Astrocyte of the cerebellum (primary cell): ENCODE measurements around the gene UTY.

Source experiments
- DNase-seq: peaks from one replicate; pipeline ENCODE4 v3.0.0-alpha.2; 2011; ENCODE audit warnings: low read depth
- H3K4me3 ChIP-seq: 2 replicates; pipeline ENCODE4 v1.5.1; 2011; ENCODE audit warnings: mild to moderate bottlenecking, low read depth, low read length, moderate library complexity
- in situ Hi-C: cut with HindIII; loops from 2 replicates; pipeline ENCODE4 v1.10.0; 2017; ENCODE audit warnings: low sequenced_read_pairs
- TF ChIP-seq, protein P1 (sequence below): IDR thresholded peaks from 2 replicates; pipeline ENCODE4 v1.5.1; 2012; ENCODE audit warnings: low read length, low read depth, moderate library complexity, mild to moderate bottlenecking; ENCODE audit errors: missing control alignments

The UTY gene

GRCh38 chrY:13337934-13338333, 141.9 kb downstream of the UTY start:
- DNase-seq, result no peak
- in situ Hi-C loops, result no loop called here
- TF ChIP-seq, protein P1, sequence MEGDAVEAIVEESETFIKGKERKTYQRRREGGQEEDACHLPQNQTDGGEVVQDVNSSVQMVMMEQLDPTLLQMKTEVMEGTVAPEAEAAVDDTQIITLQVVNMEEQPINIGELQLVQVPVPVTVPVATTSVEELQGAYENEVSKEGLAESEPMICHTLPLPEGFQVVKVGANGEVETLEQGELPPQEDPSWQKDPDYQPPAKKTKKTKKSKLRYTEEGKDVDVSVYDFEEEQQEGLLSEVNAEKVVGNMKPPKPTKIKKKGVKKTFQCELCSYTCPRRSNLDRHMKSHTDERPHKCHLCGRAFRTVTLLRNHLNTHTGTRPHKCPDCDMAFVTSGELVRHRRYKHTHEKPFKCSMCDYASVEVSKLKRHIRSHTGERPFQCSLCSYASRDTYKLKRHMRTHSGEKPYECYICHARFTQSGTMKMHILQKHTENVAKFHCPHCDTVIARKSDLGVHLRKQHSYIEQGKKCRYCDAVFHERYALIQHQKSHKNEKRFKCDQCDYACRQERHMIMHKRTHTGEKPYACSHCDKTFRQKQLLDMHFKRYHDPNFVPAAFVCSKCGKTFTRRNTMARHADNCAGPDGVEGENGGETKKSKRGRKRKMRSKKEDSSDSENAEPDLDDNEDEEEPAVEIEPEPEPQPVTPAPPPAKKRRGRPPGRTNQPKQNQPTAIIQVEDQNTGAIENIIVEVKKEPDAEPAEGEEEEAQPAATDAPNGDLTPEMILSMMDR, result no peak
- H3K4me3 ChIP-seq, result no peak overlapping the region

DNA sequence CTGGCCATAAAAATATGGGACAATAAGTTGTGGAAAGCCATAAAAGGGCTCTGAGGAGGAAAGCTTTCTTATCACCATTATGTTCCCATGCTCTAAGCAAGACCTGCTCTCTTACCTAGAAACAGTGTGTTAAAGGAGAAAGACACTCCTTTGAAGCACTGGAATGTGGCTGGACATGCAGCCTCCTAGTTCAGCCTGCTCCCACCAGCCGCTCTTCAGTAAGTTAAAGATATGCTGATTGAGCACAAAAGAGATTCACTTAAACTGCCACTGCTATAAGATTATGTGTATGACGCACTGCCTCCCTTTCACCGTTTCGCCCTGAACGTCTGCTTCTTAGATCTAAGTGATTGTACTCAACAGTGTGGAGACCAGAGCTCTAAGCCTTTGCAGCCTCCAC, 146.0 kb downstream of the UTY start:
- DNase-seq, result no peak
- in situ Hi-C loops, result no loop called here
- TF ChIP-seq, protein P1, result no peak
- no peak overlapping the region for H3K4me3 ChIP-seq

- no peak overlapping the region for H3K4me3 ChIP-seq
- TF ChIP-seq, protein P1, result no peak
- no peak for DNase-seq
- in situ Hi-C loops, result no loop called here
Measured at GRCh38 chrY:13330651-13331050, 149.2 kb downstream of the UTY start.

DNA sequence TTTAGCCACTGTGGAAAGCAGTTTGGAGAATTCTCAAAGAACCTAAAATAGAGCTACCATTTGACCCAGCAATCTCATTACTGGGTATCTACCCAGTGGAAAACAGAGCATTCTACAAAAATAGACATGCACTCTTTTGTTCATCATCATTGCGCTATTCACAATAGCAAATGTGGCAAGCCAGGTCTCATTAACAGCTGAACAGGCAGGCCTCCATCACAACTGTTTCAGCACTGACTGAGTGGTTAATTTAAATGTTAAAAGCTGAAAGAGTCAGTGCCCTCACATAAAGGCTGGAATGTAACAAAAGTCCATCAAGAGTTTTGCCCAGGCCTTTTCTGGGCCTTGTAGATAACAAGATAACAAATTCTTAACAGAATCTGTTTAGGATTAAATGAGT, 166.9 kb downstream of the UTY start:
- TF ChIP-seq, protein P1, result no peak
- DNase-seq, result no peak
- no peak overlapping the region for H3K4me3 ChIP-seq
- in situ Hi-C loops, result no loop called here

DNA sequence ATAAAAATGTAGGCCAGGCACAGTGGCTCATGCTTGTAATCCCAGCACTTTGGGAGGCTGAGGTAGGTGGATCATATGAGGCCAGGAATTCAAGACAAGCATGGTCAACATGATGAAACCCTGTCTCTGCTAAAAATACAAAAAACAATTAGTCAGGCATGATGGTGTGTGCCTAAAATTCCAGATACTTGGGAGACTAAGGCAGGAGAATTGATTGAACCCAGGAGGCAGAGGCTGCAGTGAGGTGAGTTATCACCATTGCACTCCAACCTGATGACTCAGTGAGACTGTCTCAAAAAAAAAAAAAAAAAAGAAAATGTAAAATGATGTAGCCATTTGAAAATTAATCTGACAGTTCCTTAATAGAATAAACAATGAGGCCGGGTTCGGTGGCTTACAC, 171.9 kb downstream of the UTY start:
- in situ Hi-C loops, result no loop called here

DNA sequence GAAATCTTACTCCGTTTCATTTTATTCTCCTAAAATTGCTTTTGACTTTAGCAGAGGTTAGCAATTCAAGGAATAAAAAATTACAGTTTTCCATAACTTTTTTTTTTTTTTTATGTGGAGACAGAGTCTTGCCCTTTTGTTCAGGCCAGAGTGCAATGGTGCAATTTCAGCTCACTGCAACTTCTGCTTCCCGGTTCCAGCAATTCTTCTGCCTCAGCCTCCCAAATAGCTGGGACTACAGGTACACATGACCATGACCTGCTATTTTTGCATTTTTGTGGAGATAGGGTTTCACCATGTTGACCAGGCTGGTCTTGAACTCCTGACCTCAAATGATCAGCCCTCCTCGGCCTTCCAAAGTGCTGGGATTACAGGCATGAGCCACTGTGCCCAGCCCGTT, 179.0 kb downstream of the UTY start:
- no peak overlapping the region for H3K4me3 ChIP-seq
- no peak for DNase-seq
- in situ Hi-C loops, result no loop called here
- TF ChIP-seq, protein P1, result no peak

More for the DNA sequence above, 171.9 kb downstream of the UTY start:
- TF ChIP-seq, protein P1, result no peak
- H3K4me3 ChIP-seq, result no peak overlapping the region
- no peak for DNase-seq

DNA sequence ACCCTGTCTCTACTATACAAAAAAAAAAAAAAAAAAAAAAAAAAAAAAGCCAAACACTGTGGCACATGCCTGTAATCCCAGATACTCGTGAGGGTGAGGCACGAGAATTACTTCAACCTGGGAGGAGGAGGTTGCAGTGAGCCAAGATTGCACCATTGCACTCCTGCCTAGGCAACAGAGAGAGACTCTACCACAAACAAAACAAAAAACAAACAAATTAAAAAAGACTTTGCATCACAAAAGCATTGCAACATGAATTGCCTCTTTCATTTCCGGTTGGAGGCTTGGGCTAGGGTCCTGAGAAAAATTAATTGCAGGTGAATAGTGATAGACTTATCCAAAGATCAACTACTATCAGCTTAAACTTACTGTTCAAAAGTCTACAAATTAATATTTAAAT, 180.4 kb downstream of the UTY start:
- no peak overlapping the region for H3K4me3 ChIP-seq
- TF ChIP-seq, protein P1, result no peak
- in situ Hi-C loops, result no loop called here
- DNase-seq, result no peak
